ENCODE measurements around the gene KCNIP3.

KCNIP3 gene

GRCh38 chr2:95312543-95313201 is 15.5 kb downstream of the KCNIP3 start:
- Histone ChIP-seq H4K20me1 (ENCODE audit: insufficient read depth, low read length) (no peaks in the 10 kb centered on the region), H3K4me2 (ENCODE audit: low read length) (no peak overlapping the region), H3K27ac (ENCODE audit: low read length) (no peak overlapping the region), H3K4me1 (ENCODE audit: low read length) (no peaks in the 10 kb centered on the region), H3K79me2 (ENCODE audit: low read length) (no peaks in the 10 kb centered on the region), H2AFZ (ENCODE audit: low read depth, low read length) (no peak overlapping the region), H3K27me3 (ENCODE audit: low read depth, low read length) (no peaks in the 10 kb centered on the region), H3K9ac (ENCODE audit: low read length) (no peak overlapping the region), H3K9me3 (ENCODE audit: insufficient read depth, low read length) (no peaks in the 10 kb centered on the region), H3K4me3 (ENCODE audit: low read length) (no peak overlapping the region), H3K36me3 (replicated peaks; ENCODE audit: low read depth, low read length) (no peaks in the 10 kb centered on the region)
- TF ChIP-seq EZH2phosphoT487 (IDR thresholded peaks at IDR 0.05; ENCODE audit: low read depth), result no peak
- TF ChIP-seq CTCF (IDR thresholded peaks at IDR 0.05; ENCODE audit: low read depth, low read length), result no peak

- no peaks in the 10 kb centered on the region for H4K20me1 ChIP-seq (ENCODE audit: insufficient read depth, low read length)
- H3K27me3 ChIP-seq (ENCODE audit: low read depth, low read length), result no peaks in the 10 kb centered on the region
- TF ChIP-seq EZH2phosphoT487 (IDR thresholded peaks at IDR 0.05; ENCODE audit: low read depth) (no peak), CTCF (IDR thresholded peaks at IDR 0.05; ENCODE audit: low read depth, low read length) (no peak)
These were observed 16.4 kb downstream of the KCNIP3 start for GRCh38 chr2:95313296-95314131.

GRCh38 chr2:95314598-95314963 is 17.4 kb downstream of the KCNIP3 start:
- Histone ChIP-seq H3K36me3 (replicated peaks; ENCODE audit: low read depth, low read length) (no peaks in the 10 kb centered on the region), H3K4me2 (ENCODE audit: low read length) (no peak overlapping the region), H3K9me3 (ENCODE audit: insufficient read depth, low read length) (no peaks in the 10 kb centered on the region), H3K27ac (ENCODE audit: low read length) (no peak overlapping the region), H3K9ac (ENCODE audit: low read length) (no peak overlapping the region), H2AFZ (ENCODE audit: low read depth, low read length) (no peak overlapping the region), H3K27me3 (ENCODE audit: low read depth, low read length) (no peaks in the 10 kb centered on the region), H4K20me1 (ENCODE audit: insufficient read depth, low read length) (no peaks in the 10 kb centered on the region), H3K79me2 (ENCODE audit: low read length) (no peaks in the 10 kb centered on the region), H3K4me1 (ENCODE audit: low read length) (no peaks in the 10 kb centered on the region), H3K4me3 (ENCODE audit: low read length) (no peak overlapping the region)
- TF ChIP-seq CTCF (IDR thresholded peaks at IDR 0.05; ENCODE audit: low read depth, low read length), result no peak
- TF ChIP-seq EZH2phosphoT487 (IDR thresholded peaks at IDR 0.05; ENCODE audit: low read depth), result no peak

More at GRCh38 chr2:95313296-95314131, 16.4 kb downstream of the KCNIP3 start:
- Histone ChIP-seq H3K79me2 (ENCODE audit: low read length) (no peaks in the 10 kb centered on the region), H3K4me3 (ENCODE audit: low read length) (no peak overlapping the region), H3K4me1 (ENCODE audit: low read length) (no peaks in the 10 kb centered on the region), H3K4me2 (ENCODE audit: low read length) (no peak overlapping the region), H3K9me3 (ENCODE audit: insufficient read depth, low read length) (no peaks in the 10 kb centered on the region), H3K36me3 (replicated peaks; ENCODE audit: low read depth, low read length) (no peaks in the 10 kb centered on the region), H2AFZ (ENCODE audit: low read depth, low read length) (no peak overlapping the region), H3K27ac (ENCODE audit: low read length) (no peak overlapping the region), H3K9ac (ENCODE audit: low read length) (no peak overlapping the region)

- no peak overlapping the region for H2AFZ ChIP-seq (ENCODE audit: low read depth, low read length)
- H3K4me2 ChIP-seq (ENCODE audit: low read length), result no peak overlapping the region
- TF ChIP-seq CTCF (IDR thresholded peaks at IDR 0.05; ENCODE audit: low read depth, low read length), result peak; percentile 57
- no peak for TF ChIP-seq EZH2phosphoT487 (IDR thresholded peaks at IDR 0.05; ENCODE audit: low read depth)
- H3K36me3 ChIP-seq (replicated peaks; ENCODE audit: low read depth, low read length), result no peaks in the 10 kb centered on the region
- no peaks in the 10 kb centered on the region for H4K20me1 ChIP-seq (ENCODE audit: insufficient read depth, low read length)
- H3K9me3 ChIP-seq (ENCODE audit: insufficient read depth, low read length), result no peaks in the 10 kb centered on the region
- no peaks in the 10 kb centered on the region for H3K27me3 ChIP-seq (ENCODE audit: low read depth, low read length)
- no peaks in the 10 kb centered on the region for H3K4me1 ChIP-seq (ENCODE audit: low read length)
- H3K4me3 ChIP-seq (ENCODE audit: low read length), result no peak overlapping the region
- no peak overlapping the region for H3K27ac ChIP-seq (ENCODE audit: low read length)
- no peak overlapping the region for H3K9ac ChIP-seq (ENCODE audit: low read length)
- no peaks in the 10 kb centered on the region for H3K79me2 ChIP-seq (ENCODE audit: low read length)
These were observed 17.9 kb downstream of the KCNIP3 start for GRCh38 chr2:95314964-95315611.
